SK-N-MC (cell line): ENCODE results near the gene CXCR2.

Source experiments
- DNase-seq: peaks from one replicate; pipeline ENCODE4 v3.0.0-alpha.2; 2011; ENCODE audit warnings: low read depth, low spot score
- H3K27ac ChIP-seq: fragments of 200-600 bp; sonication (generic); 2 replicates; pipeline ENCODE4 v1.5.1; 2016; ENCODE audit warnings: mixed run types
- H3K36me3 ChIP-seq: fragments of 200-600 bp; sonication (generic); 2 replicates; pipeline ENCODE4 v1.6.1; 2017; ENCODE audit warnings: antibody characterized with exemption, low read length, mixed read lengths; ENCODE audit not compliant: insufficient read depth
- H3K4me3 ChIP-seq: fragments of 200-600 bp; sonication (generic); 2 replicates; pipeline ENCODE4 v1.5.1; 2016
- H3K9ac ChIP-seq: fragments of 200-600 bp; sonication (generic); 2 replicates; pipeline ENCODE4 v1.8.0; 2017; ENCODE audit warnings: mixed run types, mixed read lengths; ENCODE audit not compliant: insufficient read length
- H3K9me3 ChIP-seq: fragments of 200-600 bp; sonication (generic); 2 replicates; pipeline ENCODE4 v1.6.1; 2017; ENCODE audit warnings: low read depth, mild to moderate bottlenecking, antibody characterized with exemption, low read length, moderate library complexity, mixed read lengths
- EZH2 ChIP-seq: fragments of 200-600 bp; sonication (generic); IDR thresholded peaks from one replicate; pipeline ENCODE4 v1.6.1; 2017; ENCODE audit warnings: antibody characterized with exemption
- FOXP2 ChIP-seq: optimal IDR thresholded peaks from 2 replicates; pipeline ENCODE3; 2011; ENCODE audit warnings: mild to moderate bottlenecking, moderate library complexity; ENCODE audit not compliant: insufficient read depth; ENCODE audit errors: extremely low read length, control extremely low read depth
- POLR2AphosphoS5 ChIP-seq: IDR thresholded peaks from 2 replicates; pipeline ENCODE4 v1.6.1; 2012; ENCODE audit warnings: mild to moderate bottlenecking, low read depth, low read length, borderline replicate concordance

The CXCR2 gene

DNA sequence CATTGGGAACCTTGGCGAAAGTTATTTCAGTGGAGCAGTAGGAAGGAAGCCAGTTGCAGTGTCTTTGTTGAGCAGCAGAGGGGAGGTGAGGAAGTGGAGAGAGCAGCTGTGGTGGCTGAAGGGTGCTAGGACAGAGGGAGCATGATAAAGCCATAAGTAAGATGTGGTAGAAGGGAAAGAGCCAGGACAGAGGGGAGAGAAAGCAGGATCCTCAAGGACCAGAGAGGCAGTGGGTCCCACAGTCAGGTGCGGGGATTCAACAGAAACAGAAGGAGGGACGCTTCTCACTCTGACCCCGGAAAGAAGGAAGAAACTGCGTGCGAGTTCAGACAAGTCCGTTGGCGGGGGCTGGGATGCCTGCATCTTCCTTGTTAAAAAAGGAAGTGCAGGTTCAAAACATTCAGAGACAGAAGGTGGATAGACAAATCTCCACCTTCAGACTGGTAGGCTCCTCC lies at the start of gene CXCR2:
TSS of gene CXCR2 (plus strand) at position 403 of the 455 bp plus-strand sequence. CDS start 8,774 bp downstream, outside the sequence.
- Histone ChIP-seq H3K36me3 (no peaks in the 10 kb centered on the region), H3K9me3 (no peaks in the 10 kb centered on the region), H3K4me3 (no peak within 1 kb of the TSS), H3K9ac (no peak within 1 kb of the TSS), H3K27ac (no peak within 1 kb of the TSS)
- DNase-seq, result no peak
- no peak for TF ChIP-seq EZH2
- no peak for TF ChIP-seq POLR2AphosphoS5
- no peak for TF ChIP-seq FOXP2

DNA sequence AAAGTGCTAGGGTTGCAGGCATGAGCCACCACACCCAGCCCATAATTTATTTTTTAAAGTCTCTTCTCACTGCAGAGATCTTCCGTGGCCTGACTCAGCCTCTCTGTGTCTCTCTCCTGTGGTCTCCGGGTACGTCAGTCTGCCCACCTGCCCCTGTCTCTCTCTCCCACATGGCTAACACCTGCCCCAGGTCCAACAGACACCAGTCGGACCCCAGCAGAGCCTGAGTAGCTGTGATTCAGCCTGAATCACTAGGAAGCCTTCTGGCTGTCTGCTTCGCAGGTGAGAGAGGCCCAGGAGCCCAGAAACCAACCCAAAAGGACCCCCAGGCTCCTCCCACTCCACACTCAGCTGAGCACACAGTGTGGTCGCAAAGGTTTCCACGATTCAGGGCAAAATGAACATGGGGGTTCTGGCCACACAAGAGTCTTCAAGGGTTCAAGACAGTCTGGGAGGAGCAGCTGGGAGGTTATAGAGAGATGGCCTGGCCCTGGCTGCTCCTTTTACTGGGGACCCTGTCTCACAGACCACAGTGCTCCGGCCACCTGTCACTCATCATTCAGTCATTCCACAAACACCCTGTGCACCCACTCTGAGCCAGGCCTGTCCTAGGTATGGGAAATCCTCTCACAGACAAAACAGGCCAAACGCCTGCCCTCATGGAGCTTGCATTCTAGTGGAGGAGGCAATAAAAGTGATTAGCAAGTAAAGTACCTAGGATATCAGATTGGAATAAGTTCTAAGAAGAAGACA lies 48.2 kb upstream of the CXCR2 start:
- TF ChIP-seq FOXP2 (no peak), EZH2 (no peak), POLR2AphosphoS5 (no peak)
- DNase-seq, result no peak
- H3K4me3 ChIP-seq, result no peak overlapping the region
- no peak overlapping the region for H3K9ac ChIP-seq
- no peaks in the 10 kb centered on the region for H3K9me3 ChIP-seq
- no peak overlapping the region for H3K27ac ChIP-seq
- H3K36me3 ChIP-seq, result no peaks in the 10 kb centered on the region

DNA sequence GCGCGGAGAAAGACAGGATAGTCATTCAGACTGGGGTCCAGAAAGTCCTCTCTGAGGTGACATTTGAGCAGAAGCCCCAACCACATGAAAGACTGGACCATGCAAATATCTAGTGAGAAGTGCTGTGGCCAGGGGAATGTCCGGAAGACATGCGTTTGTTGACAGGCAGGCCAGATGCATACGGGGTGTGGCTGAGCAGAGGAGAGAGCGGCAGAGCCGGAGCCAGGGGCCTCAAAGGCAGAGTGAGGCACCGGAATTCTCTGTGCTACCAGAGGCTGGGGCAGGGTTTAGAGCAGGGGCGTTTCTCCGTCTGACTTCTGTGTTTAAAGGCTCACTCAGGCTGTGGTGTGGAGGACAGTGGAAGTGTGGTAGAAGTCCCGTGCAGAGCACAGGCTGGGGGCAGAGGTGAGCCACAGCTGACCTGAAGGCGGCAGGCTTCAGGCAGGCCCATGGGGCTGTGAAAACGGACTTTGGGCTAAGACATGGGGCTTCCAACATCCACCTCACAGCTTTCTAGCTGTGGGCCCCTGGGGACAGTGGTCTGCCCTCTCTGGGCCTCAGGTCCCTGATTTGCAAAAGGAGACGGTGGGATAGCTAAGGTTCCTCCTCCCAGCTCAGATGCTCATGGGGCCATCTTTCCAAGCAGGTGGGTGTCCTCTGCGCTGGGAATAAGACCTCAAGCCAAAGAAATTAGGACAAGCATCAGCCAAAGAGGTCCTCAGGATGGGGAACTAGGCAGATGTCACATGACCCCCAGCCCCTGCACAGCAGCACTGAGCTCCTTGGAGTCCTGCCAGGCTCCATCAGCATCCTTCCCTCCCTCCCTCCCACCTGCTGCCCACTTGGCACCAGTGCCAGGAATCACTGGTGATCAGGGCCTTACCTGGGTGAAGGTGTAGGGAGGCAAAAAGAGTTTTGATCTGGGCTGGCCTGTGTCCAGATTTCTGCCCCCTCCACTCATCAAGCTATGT lies 45.6 kb upstream of the CXCR2 start:
- Histone ChIP-seq H3K9ac (no peak overlapping the region), H3K27ac (no peak overlapping the region), H3K36me3 (no peaks in the 10 kb centered on the region), H3K4me3 (no peak overlapping the region), H3K9me3 (no peaks in the 10 kb centered on the region)
- DNase-seq, result no peak
- TF ChIP-seq POLR2AphosphoS5, result no peak
- TF ChIP-seq EZH2, result no peak
- no peak for TF ChIP-seq FOXP2

DNA sequence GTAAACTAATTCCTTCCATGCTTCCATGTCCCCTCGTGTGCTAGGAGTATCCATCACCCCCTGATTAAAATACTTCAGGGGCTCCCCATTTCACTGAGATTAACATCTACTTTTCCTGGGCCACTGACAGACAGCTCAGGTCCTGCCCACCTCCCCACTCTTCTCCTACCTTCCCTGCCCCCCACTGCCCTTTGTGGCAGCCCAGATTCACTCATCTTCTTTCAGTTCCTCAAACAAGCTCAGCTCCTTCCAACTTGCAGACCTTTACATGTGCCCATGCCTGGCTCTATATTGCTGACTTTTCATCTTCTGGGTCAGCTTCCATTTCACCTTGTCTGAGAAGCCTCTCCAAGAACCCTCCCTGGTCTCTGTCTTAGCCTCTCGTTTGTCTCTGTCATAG lies 44.8 kb upstream of the CXCR2 start:
- Histone ChIP-seq H3K36me3 (no peaks in the 10 kb centered on the region), H3K4me3 (no peak overlapping the region), H3K9me3 (no peaks in the 10 kb centered on the region), H3K27ac (no peak overlapping the region), H3K9ac (no peak overlapping the region)
- no peak for DNase-seq
- TF ChIP-seq EZH2, result no peak
- TF ChIP-seq POLR2AphosphoS5, result no peak
- no peak for TF ChIP-seq FOXP2

DNA sequence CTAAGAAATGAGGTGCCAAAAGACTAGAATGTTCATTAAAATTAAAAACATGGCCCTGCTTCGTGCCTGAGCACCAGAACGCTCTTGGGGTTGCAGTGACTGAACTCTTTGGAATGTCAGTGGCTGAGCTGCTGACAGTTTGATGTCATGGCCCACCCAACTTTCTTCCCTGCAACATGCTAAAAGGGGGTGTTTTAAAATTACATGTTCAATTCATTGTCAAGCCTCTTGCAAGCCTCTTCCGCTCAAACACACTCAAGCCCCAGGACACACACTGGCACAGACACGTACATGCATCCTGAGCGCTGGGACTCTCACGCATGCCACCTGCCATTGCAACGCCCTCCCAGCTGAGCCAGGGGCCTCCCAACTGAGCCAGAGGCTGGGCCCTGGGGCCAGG lies 44.1 kb upstream of the CXCR2 start:
- no peak for DNase-seq
- TF ChIP-seq POLR2AphosphoS5 (no peak), FOXP2 (no peak), EZH2 (no peak)
- H3K36me3 ChIP-seq, result no peaks in the 10 kb centered on the region
- no peak overlapping the region for H3K9ac ChIP-seq
- no peak overlapping the region for H3K27ac ChIP-seq
- H3K9me3 ChIP-seq, result no peaks in the 10 kb centered on the region
- H3K4me3 ChIP-seq, result no peak overlapping the region

DNA sequence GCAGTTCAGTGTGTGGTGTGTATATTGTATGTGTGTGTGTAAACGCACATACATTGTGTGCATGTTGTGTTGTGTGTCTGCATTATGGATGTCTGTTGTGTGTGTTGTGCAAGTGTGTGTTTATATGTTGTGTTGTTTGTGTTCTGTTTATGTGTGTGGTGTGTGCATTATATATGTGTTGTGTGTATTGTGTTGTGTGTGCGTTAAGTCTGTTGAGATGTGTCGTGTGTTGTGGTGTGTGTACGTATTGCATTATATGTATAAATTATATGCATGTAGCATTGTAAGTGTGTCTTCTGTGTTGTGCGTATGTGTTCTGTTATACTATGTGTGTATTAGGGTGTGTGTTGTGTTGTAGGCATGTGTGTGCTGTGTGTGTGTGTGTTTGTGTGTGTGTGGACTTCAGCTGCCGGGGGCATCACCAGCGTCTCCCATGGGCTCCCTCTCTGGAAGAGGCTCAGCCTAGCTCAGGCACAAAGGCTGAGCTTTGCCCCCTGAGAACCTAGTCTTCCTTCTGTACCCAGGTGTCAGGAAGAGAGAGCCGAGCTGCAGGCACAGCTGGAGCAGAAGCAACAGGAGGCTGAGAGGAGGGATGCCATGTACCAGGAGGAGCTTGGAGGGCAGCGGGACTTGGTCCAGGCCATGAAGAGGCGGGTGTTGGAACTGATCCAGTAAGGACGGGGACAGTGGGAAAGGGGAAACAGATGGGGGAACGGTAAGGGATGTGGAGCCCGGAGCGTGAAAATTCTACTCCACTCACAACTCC lies 43.1 kb upstream of the CXCR2 start:
- no peak for DNase-seq

DNA sequence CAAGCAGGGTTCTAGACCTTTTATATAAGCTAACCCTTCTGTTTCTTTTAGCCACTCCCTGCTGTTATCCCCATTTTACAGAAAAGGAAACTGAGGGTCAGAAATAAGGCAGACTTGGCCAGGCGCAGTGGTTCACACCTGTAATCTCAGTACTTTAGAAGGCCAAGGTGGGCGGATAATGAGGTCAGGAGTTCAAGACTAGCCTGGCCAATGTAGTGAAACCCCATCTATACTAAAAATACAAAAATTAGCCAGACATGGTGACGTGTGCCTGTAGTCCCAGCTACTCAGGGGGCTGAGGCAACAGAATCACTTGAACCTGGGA lies 42.5 kb upstream of the CXCR2 start:
- no peak overlapping the region for H3K4me3 ChIP-seq
- TF ChIP-seq POLR2AphosphoS5, result no peak
- H3K36me3 ChIP-seq, result no peaks in the 10 kb centered on the region
- H3K27ac ChIP-seq, result no peak overlapping the region
- no peak for DNase-seq
- H3K9ac ChIP-seq, result no peak overlapping the region
- H3K9me3 ChIP-seq, result no peaks in the 10 kb centered on the region

More for the DNA sequence above, 43.1 kb upstream of the CXCR2 start:
- no peaks in the 10 kb centered on the region for H3K36me3 ChIP-seq
- no peaks in the 10 kb centered on the region for H3K9me3 ChIP-seq
- H3K9ac ChIP-seq, result no peak overlapping the region
- no peak overlapping the region for H3K27ac ChIP-seq
- H3K4me3 ChIP-seq, result no peak overlapping the region
- TF ChIP-seq EZH2 (no peak), POLR2AphosphoS5 (no peak), FOXP2 (no peak)

DNA sequence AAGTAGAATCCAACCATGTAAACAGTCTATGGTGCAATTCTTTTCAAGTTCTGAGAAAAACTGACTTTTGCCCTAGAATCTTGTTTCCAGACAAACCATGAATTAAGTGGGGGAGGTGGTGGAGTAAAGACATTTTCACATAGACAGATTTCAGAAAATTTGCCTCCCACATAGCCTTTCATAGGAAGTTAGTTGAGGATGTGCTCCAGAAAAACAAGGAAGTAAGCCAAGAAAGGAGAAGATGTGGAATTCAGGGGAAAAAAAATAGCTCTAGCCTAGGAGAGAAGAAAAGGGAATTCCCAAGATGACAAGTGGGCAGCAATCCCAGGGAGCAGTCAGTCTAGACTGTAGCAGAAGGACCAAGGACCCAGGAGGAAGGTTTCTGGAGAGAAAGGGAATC lies 39.4 kb upstream of the CXCR2 start:
- no peak overlapping the region for H3K9ac ChIP-seq
- DNase-seq, result no peak
- H3K27ac ChIP-seq, result no peak overlapping the region
- no peak overlapping the region for H3K4me3 ChIP-seq
- no peaks in the 10 kb centered on the region for H3K36me3 ChIP-seq
- H3K9me3 ChIP-seq, result no peaks in the 10 kb centered on the region
- TF ChIP-seq EZH2 (no peak), POLR2AphosphoS5 (no peak), FOXP2 (no peak)
